UCSD-AML1 (cell line): Measurements from ENCODE around the gene DCLK1.
"Not testable (repeated sequence)": the region's sequence is repeated elsewhere in the genome, so short reads cannot be mapped to it uniquely, and the experiment has no call there.

Experiments
- DNase-seq: peaks from one replicate; lab custom pipeline; 2025; ENCODE audit not compliant: unreplicated experiment; lab: John Stamatoyannopoulos, UW

The DCLK1 gene

GRCh38 chr13:35988648-35989081 lies 142.5 kb downstream of the DCLK1 start:
- DNase-seq: no peak

- DNase-seq: no peak
Observed at GRCh38 chr13:35987572-35988513, 143.3 kb downstream of the DCLK1 start.

GRCh38 chr13:35984776-35985453 lies 146.3 kb downstream of the DCLK1 start:
- no peak for DNase-seq

GRCh38 chr13:35984287-35984686 lies 146.9 kb downstream of the DCLK1 start:
- DNase-seq: no peak

GRCh38 chr13:35983703-35984102 lies 147.5 kb downstream of the DCLK1 start:
- DNase-seq: not testable (repeated sequence)

- no peak for DNase-seq
Observed at GRCh38 chr13:35983206-35983605, 148.0 kb downstream of the DCLK1 start.

- DNase-seq: no peak
Observed at GRCh38 chr13:35979361-35979951, 151.7 kb downstream of the DCLK1 start.

- DNase-seq: no peak
Observed at GRCh38 chr13:35978607-35979316, 152.4 kb downstream of the DCLK1 start.

- no peak for DNase-seq
Observed at GRCh38 chr13:35977060-35977459, 154.1 kb downstream of the DCLK1 start.

- DNase-seq: no peak
Observed at GRCh38 chr13:35976126-35976525, 155.1 kb downstream of the DCLK1 start.

- not testable (repeated sequence) for DNase-seq
Observed at GRCh38 chr13:35966951-35967350, 164.2 kb downstream of the DCLK1 start.

GRCh38 chr13:35966024-35966423 lies 165.2 kb downstream of the DCLK1 start:
- no peak for DNase-seq

GRCh38 chr13:35965226-35965927 lies 165.8 kb downstream of the DCLK1 start:
- no peak for DNase-seq

- DNase-seq: no peak
Observed at GRCh38 chr13:35964863-35965180, 166.4 kb downstream of the DCLK1 start.

- DNase-seq: no peak
Observed at GRCh38 chr13:35964011-35964862, 166.9 kb downstream of the DCLK1 start.

- no peak for DNase-seq
Observed at GRCh38 chr13:35961461-35962220, 169.5 kb downstream of the DCLK1 start.

GRCh38 chr13:35961002-35961401 lies 170.2 kb downstream of the DCLK1 start:
- DNase-seq: no peak

GRCh38 chr13:35957996-35958395 lies 173.2 kb downstream of the DCLK1 start:
- DNase-seq: no peak

- no peak for DNase-seq
Observed at GRCh38 chr13:35957241-35957731, 173.9 kb downstream of the DCLK1 start.
